ENCODE data around the gene LRP1B.

LRP1B gene

GRCh38 chr2:141620372-141620771, 510.4 kb downstream of the LRP1B start:
- Histone ChIP-seq H3K4me1 (no peaks in the 10 kb centered on the region), H4K20me1 (no peaks in the 10 kb centered on the region), H3K27ac (no peak overlapping the region), H3K27me3 (no peaks in the 10 kb centered on the region), H3K36me3 (no peaks in the 10 kb centered on the region), H3K4me2 (no peak overlapping the region), H3K9me3 (replicated peaks in 1 of 11) (no peaks in the 10 kb centered on the region), H3K9ac (no peak overlapping the region), H3K4me3 (no peak overlapping the region)
- no peak for TF ChIP-seq Cebpa-rat (IDR thresholded peaks at IDR 0.05)

- H3K4me1 ChIP-seq = no peaks in the 10 kb centered on the region
- no peak for TF ChIP-seq Cebpa-rat (IDR thresholded peaks at IDR 0.05)
These were observed 512.4 kb downstream of the LRP1B start for GRCh38 chr2:141618457-141618856.

GRCh38 chr2:141611981-141612380, 518.8 kb downstream of the LRP1B start:
- TF ChIP-seq Cebpa-rat (IDR thresholded peaks at IDR 0.05) = no peak
- no peak overlapping the region for H3K4me2 ChIP-seq
- H4K20me1 ChIP-seq = no peaks in the 10 kb centered on the region
- H3K27me3 ChIP-seq = no peaks in the 10 kb centered on the region
- no peaks in the 10 kb centered on the region for H3K4me1 ChIP-seq
- H3K36me3 ChIP-seq = no peaks in the 10 kb centered on the region
- no peak overlapping the region for H3K4me3 ChIP-seq
- H3K9ac ChIP-seq = no peak overlapping the region
- no peaks in the 10 kb centered on the region for H3K9me3 ChIP-seq (replicated peaks in 1 of 11)
- H3K27ac ChIP-seq = no peak overlapping the region

More at GRCh38 chr2:141618457-141618856, 512.4 kb downstream of the LRP1B start:
- H4K20me1 ChIP-seq = no peaks in the 10 kb centered on the region
- no peaks in the 10 kb centered on the region for H3K9me3 ChIP-seq (replicated peaks in 1 of 11)
- H3K4me2 ChIP-seq = no peak overlapping the region
- H3K27me3 ChIP-seq = no peaks in the 10 kb centered on the region
- no peak overlapping the region for H3K27ac ChIP-seq
- H3K36me3 ChIP-seq = no peaks in the 10 kb centered on the region
- no peak overlapping the region for H3K9ac ChIP-seq
- H3K4me3 ChIP-seq = no peak overlapping the region

- no peak overlapping the region for H3K27ac ChIP-seq
- H3K4me2 ChIP-seq = no peak overlapping the region
- H3K9ac ChIP-seq = no peak overlapping the region
- H3K27me3 ChIP-seq = no peaks in the 10 kb centered on the region
- no peaks in the 10 kb centered on the region for H4K20me1 ChIP-seq
- no peaks in the 10 kb centered on the region for H3K36me3 ChIP-seq
- no peaks in the 10 kb centered on the region for H3K9me3 ChIP-seq (replicated peaks in 1 of 11)
- TF ChIP-seq Cebpa-rat (IDR thresholded peaks at IDR 0.05) = no peak
- H3K4me1 ChIP-seq = no peaks in the 10 kb centered on the region
- H3K4me3 ChIP-seq = no peak overlapping the region
These were observed 519.6 kb downstream of the LRP1B start for GRCh38 chr2:141611176-141611571.

- Histone ChIP-seq H4K20me1 (no peaks in the 10 kb centered on the region), H3K27me3 (no peaks in the 10 kb centered on the region), H3K9ac (no peak overlapping the region), H3K4me1 (no peaks in the 10 kb centered on the region), H3K27ac (no peak overlapping the region), H3K4me3 (no peak overlapping the region), H3K4me2 (no peak overlapping the region), H3K9me3 (replicated peaks in 1 of 11) (no peaks in the 10 kb centered on the region), H3K36me3 (no peaks in the 10 kb centered on the region)
- no peak for TF ChIP-seq Cebpa-rat (IDR thresholded peaks at IDR 0.05)
These were observed 520.1 kb downstream of the LRP1B start for GRCh38 chr2:141610564-141611175.

GRCh38 chr2:141605163-141605562, 525.7 kb downstream of the LRP1B start:
- H3K9me3 ChIP-seq (replicated peaks in 1 of 11) = no peaks in the 10 kb centered on the region
- no peak overlapping the region for H3K4me2 ChIP-seq
- H3K4me1 ChIP-seq = no peaks in the 10 kb centered on the region
- H3K4me3 ChIP-seq = no peak overlapping the region
- no peaks in the 10 kb centered on the region for H4K20me1 ChIP-seq
- H3K36me3 ChIP-seq = no peaks in the 10 kb centered on the region
- no peaks in the 10 kb centered on the region for H3K27me3 ChIP-seq
- H3K27ac ChIP-seq = no peak overlapping the region
- H3K9ac ChIP-seq = no peak overlapping the region
- TF ChIP-seq Cebpa-rat (IDR thresholded peaks at IDR 0.05) = no peak

- no peaks in the 10 kb centered on the region for H3K27me3 ChIP-seq
- H3K9ac ChIP-seq = no peak overlapping the region
- H3K36me3 ChIP-seq = no peaks in the 10 kb centered on the region
- H4K20me1 ChIP-seq = no peaks in the 10 kb centered on the region
- H3K27ac ChIP-seq = no peak overlapping the region
- no peaks in the 10 kb centered on the region for H3K9me3 ChIP-seq (replicated peaks in 1 of 11)
- no peak overlapping the region for H3K4me2 ChIP-seq
- H3K4me3 ChIP-seq = no peak overlapping the region
- no peak for TF ChIP-seq Cebpa-rat (IDR thresholded peaks at IDR 0.05)
- no peaks in the 10 kb centered on the region for H3K4me1 ChIP-seq
These were observed 529.2 kb downstream of the LRP1B start for GRCh38 chr2:141601511-141602152.

- H4K20me1 ChIP-seq = no peaks in the 10 kb centered on the region
- H3K4me3 ChIP-seq = no peak overlapping the region
- no peaks in the 10 kb centered on the region for H3K9me3 ChIP-seq (replicated peaks in 1 of 11)
- H3K4me1 ChIP-seq = no peaks in the 10 kb centered on the region
- H3K36me3 ChIP-seq = no peaks in the 10 kb centered on the region
- no peak for TF ChIP-seq Cebpa-rat (IDR thresholded peaks at IDR 0.05)
- H3K4me2 ChIP-seq = no peak overlapping the region
- no peak overlapping the region for H3K9ac ChIP-seq
- no peak overlapping the region for H3K27ac ChIP-seq
- no peaks in the 10 kb centered on the region for H3K27me3 ChIP-seq
These were observed 531.1 kb downstream of the LRP1B start for GRCh38 chr2:141599721-141600120.

- H3K27ac ChIP-seq = no peak overlapping the region
- peaks cover 2 to 5% (median 4%) of the 10 kb centered on the region in 11 experiments; a peak in 19 of 22 replicates for H3K9me3 ChIP-seq (replicated peaks in 1 of 11)
- H3K36me3 ChIP-seq = no peaks in the 10 kb centered on the region
- H3K4me2 ChIP-seq = no peak overlapping the region
- H3K9ac ChIP-seq = no peak overlapping the region
- no peaks in the 10 kb centered on the region for H3K27me3 ChIP-seq
- H3K4me3 ChIP-seq = no peak overlapping the region
- H3K4me1 ChIP-seq = no peaks in the 10 kb centered on the region
- no peaks in the 10 kb centered on the region for H4K20me1 ChIP-seq
- TF ChIP-seq Cebpa-rat (IDR thresholded peaks at IDR 0.05) = no peak
These were observed 531.8 kb downstream of the LRP1B start for GRCh38 chr2:141598982-141599381.

- Histone ChIP-seq H3K4me2 (no peak overlapping the region), H3K4me1 (no peaks in the 10 kb centered on the region), H3K9me3 (replicated peaks in 1 of 11) (peaks cover 5 to 16% (median 8%) of the 10 kb centered on the region in 11 experiments; a peak in 19 of 22 replicates), H3K36me3 (no peaks in the 10 kb centered on the region), H3K9ac (no peak overlapping the region), H4K20me1 (no peaks in the 10 kb centered on the region), H3K27me3 (no peaks in the 10 kb centered on the region), H3K27ac (no peak overlapping the region), H3K4me3 (no peak overlapping the region)
- TF ChIP-seq Cebpa-rat (IDR thresholded peaks at IDR 0.05) = no peak
These were observed 535.4 kb downstream of the LRP1B start for GRCh38 chr2:141595316-141595920.

Data from BLaER1 treated with 17β-estradiol and CSF1 and Interleukin-3, amounts not matched to agents 10 nM and 100 nM (cell line).